WTC11 (cell line): ENCODE measurements around the gene CNDP1. TPM values are rescaled to one million over a fixed set of nuclear protein-coding genes. Genes with fewer than 3 reads are reported as not detected.

Source experiments
- ATAC-seq: fragments of 200-7000 bp; cut with Tn5 transposase; 2 replicates; pipeline ENCODE4 v1.10.0; 2021; ENCODE audit warnings: mild to moderate bottlenecking, moderate library complexity
- Bru-seq: library from RNA; stranded (reverse); fragments of 400-500 nt; gene quantifications from one replicate; lab custom pipeline; 2021; lab: Mats Ljungman, UMichigan
- CTCF ChIA-PET: fragments of 300-600 bp; sonication (Branson Sonifier 250); formaldehyde crosslinking; loops from one replicate; lab custom pipeline; 2021; ENCODE audit warnings: antibody characterized with exemption; lab: Charles Lee
- POLR2A ChIA-PET: fragments of 350-600 bp; sonication (Branson Sonifier 250); formaldehyde crosslinking; loops from one replicate; lab custom pipeline; 2021; ENCODE audit warnings: antibody characterized with exemption; lab: Charles Lee
- DNase-seq: peaks from one replicate; pipeline ENCODE4 v3.0.0; 2021; ENCODE audit warnings: low spot score
- H3K27ac Mint-ChIP-seq: 2 replicates; pipeline ENCODE4 v1.8.0; 2021; ENCODE audit warnings: mixed read lengths
- H3K27me3 Mint-ChIP-seq: 2 replicates; pipeline ENCODE4 v1.8.0; 2021; ENCODE audit warnings: low read depth, mild to moderate bottlenecking, moderate library complexity, mixed read lengths
- H3K36me3 Mint-ChIP-seq: 2 replicates; pipeline ENCODE4 v1.8.0; 2021; ENCODE audit warnings: mixed read lengths
- H3K4me1 Mint-ChIP-seq: 2 replicates; pipeline ENCODE4 v1.8.0; 2022; ENCODE audit warnings: mixed read lengths
- H3K4me3 Mint-ChIP-seq: 2 replicates; pipeline ENCODE4 v1.8.0; 2021; ENCODE audit warnings: mild to moderate bottlenecking, moderate library complexity, mixed read lengths
- H3K9me3 Mint-ChIP-seq: 2 replicates; pipeline ENCODE4 v1.8.0; 2021; ENCODE audit warnings: mixed read lengths
- CREM ChIP-seq: sonication (generic); formaldehyde crosslinking; IDR thresholded peaks from 2 replicates; pipeline ENCODE4 v1.8.1; 2022; ENCODE audit warnings: mild to moderate bottlenecking, missing genetic modification reagents, moderate library complexity
- FOXP1 ChIP-seq: sonication (generic); formaldehyde crosslinking; IDR thresholded peaks from 2 replicates; pipeline ENCODE4 v1.8.0; 2022; ENCODE audit warnings: missing genetic modification reagents, mild to moderate bottlenecking, moderate library complexity, borderline replicate concordance
- RELA ChIP-seq: sonication (generic); formaldehyde crosslinking; IDR thresholded peaks from 2 replicates; pipeline ENCODE4 v1.8.1; 2022; ENCODE audit warnings: missing genetic modification reagents, mild to moderate bottlenecking, borderline replicate concordance
- RORB ChIP-seq: fragments of 250-450 bp; sonication (Bioruptor Pico); IDR thresholded peaks from 2 replicates; pipeline ENCODE4 v1.9.0; 2021; ENCODE audit warnings: mild to moderate bottlenecking
- SMAD4 ChIP-seq: sonication (generic); formaldehyde crosslinking; IDR thresholded peaks from 2 replicates; pipeline ENCODE4 v1.8.0; 2022; ENCODE audit warnings: mild to moderate bottlenecking, missing genetic modification reagents
- TP53 ChIP-seq: sonication (generic); formaldehyde crosslinking; IDR thresholded peaks from 2 replicates; pipeline ENCODE4 v1.8.1; 2023; ENCODE audit warnings: mild to moderate bottlenecking, missing genetic modification reagents
- ZBTB21 ChIP-seq: sonication (generic); formaldehyde crosslinking; IDR thresholded peaks from 2 replicates; pipeline ENCODE4 v1.8.1; 2023; ENCODE audit warnings: mild to moderate bottlenecking, missing genetic modification reagents, borderline replicate concordance
- ZNF423 ChIP-seq: fragments of 250-450 bp; sonication (Bioruptor Pico); IDR thresholded peaks from 2 replicates; pipeline ENCODE4 v2.1.2; 2022; ENCODE audit warnings: mild to moderate bottlenecking, moderate library complexity
- long read RNA-seq, 3 experiments: library from RNA in 1 of 3; library from capped mRNA in 1 of 3; library from polyadenylated mRNA in 1 of 3; unstranded in 2 of 3; stranded (forward) in 1 of 3; transcript quantifications; one replicate each; pipeline ENCODE4 v2.0.0, GENCODE V29; 2021
- total RNA-seq: library from RNA; stranded (reverse); gene quantifications from 3 replicates; pipeline ENCODE4 v1.2.3, GENCODE V29; 2021
- TF ChIP-seq, protein P1 (sequence below): sonication (generic); formaldehyde crosslinking; IDR thresholded peaks from 2 replicates; pipeline ENCODE4 v1.8.1; 2023; ENCODE audit warnings: mild to moderate bottlenecking, missing genetic modification reagents, moderate library complexity
- TF ChIP-seq, protein P2 (sequence below): fragments of 250-450 bp; sonication (Bioruptor Pico); IDR thresholded peaks from 2 replicates; pipeline ENCODE4 v1.9.0; 2021; ENCODE audit warnings: mild to moderate bottlenecking, borderline replicate concordance
- TF ChIP-seq, protein P3 (sequence below): sonication (generic); formaldehyde crosslinking; IDR thresholded peaks from 2 replicates; pipeline ENCODE4 v1.8.0; 2022; ENCODE audit warnings: mild to moderate bottlenecking, missing genetic modification reagents

Gene CNDP1, protein sequence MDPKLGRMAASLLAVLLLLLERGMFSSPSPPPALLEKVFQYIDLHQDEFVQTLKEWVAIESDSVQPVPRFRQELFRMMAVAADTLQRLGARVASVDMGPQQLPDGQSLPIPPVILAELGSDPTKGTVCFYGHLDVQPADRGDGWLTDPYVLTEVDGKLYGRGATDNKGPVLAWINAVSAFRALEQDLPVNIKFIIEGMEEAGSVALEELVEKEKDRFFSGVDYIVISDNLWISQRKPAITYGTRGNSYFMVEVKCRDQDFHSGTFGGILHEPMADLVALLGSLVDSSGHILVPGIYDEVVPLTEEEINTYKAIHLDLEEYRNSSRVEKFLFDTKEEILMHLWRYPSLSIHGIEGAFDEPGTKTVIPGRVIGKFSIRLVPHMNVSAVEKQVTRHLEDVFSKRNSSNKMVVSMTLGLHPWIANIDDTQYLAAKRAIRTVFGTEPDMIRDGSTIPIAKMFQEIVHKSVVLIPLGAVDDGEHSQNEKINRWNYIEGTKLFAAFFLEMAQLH
- total RNA-seq (0.11 to 0.28 TPM (median 0.25 TPM) in 3 replicates), Bru-seq, nascent RNA (percentile 17 among the genes with signal in this experiment)
- long read RNA-seq, experiment 1: 0 reads
- long read RNA-seq, experiment 2, partial matches to known transcripts: 0 of 1 reads
- long read RNA-seq, experiment 2, other reads (novel, unspliced or antisense): 0 of 1 reads
- long read RNA-seq, experiment 3: 0 reads

DNA sequence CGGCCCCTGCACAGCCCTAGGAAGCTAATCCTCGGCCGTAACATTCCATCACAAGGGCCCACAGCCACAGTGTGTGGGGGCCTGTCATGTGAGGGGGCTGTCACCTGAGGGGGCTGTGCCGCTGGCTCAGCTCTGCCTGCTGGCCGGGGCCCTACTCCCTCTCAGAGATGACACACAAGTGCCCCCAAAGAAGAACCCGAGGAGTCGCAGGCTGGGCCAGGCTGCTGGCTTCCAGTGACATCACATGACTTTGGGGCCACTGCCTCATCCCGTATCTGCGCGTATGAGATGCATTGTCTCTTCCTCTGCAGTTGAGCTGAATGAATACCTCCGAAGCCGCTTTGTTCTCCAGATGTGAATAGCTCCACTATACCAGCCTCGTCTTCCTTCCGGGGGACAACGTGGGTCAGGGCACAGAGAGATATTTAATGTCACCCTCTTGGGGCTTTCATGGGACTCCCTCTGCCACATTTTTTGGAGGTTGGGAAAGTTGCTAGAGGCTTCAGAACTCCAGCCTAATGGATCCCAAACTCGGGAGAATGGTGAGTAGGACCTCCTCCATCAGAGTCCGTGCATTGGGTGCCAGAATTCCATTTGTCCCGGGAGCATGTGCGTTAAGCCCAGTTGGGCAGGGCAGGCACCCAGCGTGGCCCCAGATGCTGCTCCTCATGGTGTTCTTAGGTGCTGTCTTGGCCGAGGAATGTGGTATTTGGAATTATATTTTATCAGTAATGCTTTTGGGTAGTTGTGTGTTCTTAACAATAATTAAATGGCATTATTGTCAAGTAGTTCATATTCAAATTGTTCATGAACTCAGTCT is at the start of gene CNDP1:
CNDP1 (plus strand) TSS at position 351 of the 820 bp plus-strand sequence; CDS start at position 519, 168 bp downstream.
- H3K27ac Mint-ChIP-seq: no peak within 1 kb of the TSS
- ChIA-PET POLR2A (no interaction called here), CTCF (interaction anchor here (1.0 to 2.5 kb wide), 2 partner anchors 17 to 33 kb away, joined by 4 to 20 read pairs; no protein-coding TSS in a partner anchor)
- TF ChIP-seq ZNF423 (CRISPR knock-in tag): no peak
- TF ChIP-seq, protein P1, sequence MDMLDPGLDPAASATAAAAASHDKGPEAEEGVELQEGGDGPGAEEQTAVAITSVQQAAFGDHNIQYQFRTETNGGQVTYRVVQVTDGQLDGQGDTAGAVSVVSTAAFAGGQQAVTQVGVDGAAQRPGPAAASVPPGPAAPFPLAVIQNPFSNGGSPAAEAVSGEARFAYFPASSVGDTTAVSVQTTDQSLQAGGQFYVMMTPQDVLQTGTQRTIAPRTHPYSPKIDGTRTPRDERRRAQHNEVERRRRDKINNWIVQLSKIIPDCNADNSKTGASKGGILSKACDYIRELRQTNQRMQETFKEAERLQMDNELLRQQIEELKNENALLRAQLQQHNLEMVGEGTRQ (CRISPR knock-in tag): peak; percentile 64
- no peak for DNase-seq
- no peak within 1 kb of the TSS for H3K4me3 Mint-ChIP-seq
- H3K9me3 Mint-ChIP-seq: peaks cover 18% of the 10 kb centered on the region
- H3K27me3 Mint-ChIP-seq: no peaks in the 10 kb centered on the region
- peak; percentile 57 for ATAC-seq
- H3K4me1 Mint-ChIP-seq: 0 out of 2 replicates have a peak, but pooled peaks cover 4% of the 10 kb centered on the region
- no peaks in the 10 kb centered on the region for H3K36me3 Mint-ChIP-seq

DNA sequence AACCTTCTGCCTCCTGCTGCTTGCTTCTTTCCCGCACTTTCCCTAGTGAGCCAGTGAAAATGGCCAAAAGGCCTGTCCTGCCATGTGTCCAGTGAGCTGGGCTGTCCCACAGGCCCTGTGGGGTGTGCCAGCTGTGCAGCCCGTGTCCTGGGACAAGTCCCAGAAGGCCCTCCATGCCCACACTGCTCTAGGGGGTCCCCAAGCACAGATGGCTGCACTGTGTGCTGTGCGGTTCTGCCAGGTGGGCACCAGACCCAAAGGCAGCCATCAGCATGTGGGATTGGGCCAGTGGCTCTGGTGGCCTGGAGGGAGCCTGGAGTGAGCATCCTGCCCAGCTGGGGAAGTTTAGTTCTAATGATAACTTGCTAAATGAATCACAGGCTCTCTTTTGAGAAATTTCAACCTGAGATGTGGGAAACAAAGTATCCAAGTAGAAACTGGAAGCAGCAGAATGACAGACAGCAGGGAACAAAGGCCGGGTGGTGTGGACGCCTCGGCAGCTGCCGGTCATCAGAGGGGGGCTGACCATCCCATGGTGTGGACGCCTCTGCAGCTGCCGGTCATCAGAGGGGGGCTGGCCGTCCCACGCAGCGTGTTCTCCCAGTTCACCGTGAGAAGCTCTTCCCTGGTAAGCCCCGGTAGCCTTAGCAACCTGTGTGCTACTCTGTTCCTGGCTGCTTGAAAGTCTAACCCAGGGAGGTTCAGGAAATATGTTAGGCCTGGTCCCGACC is 48.0 kb upstream of the CNDP1 start:
- no peak for ATAC-seq
- Mint-ChIP-seq H3K27me3 (no peaks in the 10 kb centered on the region; the same call in 1 of the 2 replicates), H3K4me3 (no peak overlapping the region), H3K4me1 (peaks cover 6% of the 10 kb centered on the region; the same call in 1 of the 2 replicates), H3K36me3 (no peaks in the 10 kb centered on the region), H3K9me3 (no peaks in the 10 kb centered on the region), H3K27ac (no peak overlapping the region)
- ChIA-PET CTCF (no interaction called here), POLR2A (no interaction called here)
- TF ChIP-seq, protein P2, sequence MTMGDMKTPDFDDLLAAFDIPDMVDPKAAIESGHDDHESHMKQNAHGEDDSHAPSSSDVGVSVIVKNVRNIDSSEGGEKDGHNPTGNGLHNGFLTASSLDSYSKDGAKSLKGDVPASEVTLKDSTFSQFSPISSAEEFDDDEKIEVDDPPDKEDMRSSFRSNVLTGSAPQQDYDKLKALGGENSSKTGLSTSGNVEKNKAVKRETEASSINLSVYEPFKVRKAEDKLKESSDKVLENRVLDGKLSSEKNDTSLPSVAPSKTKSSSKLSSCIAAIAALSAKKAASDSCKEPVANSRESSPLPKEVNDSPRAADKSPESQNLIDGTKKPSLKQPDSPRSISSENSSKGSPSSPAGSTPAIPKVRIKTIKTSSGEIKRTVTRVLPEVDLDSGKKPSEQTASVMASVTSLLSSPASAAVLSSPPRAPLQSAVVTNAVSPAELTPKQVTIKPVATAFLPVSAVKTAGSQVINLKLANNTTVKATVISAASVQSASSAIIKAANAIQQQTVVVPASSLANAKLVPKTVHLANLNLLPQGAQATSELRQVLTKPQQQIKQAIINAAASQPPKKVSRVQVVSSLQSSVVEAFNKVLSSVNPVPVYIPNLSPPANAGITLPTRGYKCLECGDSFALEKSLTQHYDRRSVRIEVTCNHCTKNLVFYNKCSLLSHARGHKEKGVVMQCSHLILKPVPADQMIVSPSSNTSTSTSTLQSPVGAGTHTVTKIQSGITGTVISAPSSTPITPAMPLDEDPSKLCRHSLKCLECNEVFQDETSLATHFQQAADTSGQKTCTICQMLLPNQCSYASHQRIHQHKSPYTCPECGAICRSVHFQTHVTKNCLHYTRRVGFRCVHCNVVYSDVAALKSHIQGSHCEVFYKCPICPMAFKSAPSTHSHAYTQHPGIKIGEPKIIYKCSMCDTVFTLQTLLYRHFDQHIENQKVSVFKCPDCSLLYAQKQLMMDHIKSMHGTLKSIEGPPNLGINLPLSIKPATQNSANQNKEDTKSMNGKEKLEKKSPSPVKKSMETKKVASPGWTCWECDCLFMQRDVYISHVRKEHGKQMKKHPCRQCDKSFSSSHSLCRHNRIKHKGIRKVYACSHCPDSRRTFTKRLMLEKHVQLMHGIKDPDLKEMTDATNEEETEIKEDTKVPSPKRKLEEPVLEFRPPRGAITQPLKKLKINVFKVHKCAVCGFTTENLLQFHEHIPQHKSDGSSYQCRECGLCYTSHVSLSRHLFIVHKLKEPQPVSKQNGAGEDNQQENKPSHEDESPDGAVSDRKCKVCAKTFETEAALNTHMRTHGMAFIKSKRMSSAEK: no peak
- no peak for TF ChIP-seq TP53
- no peak for TF ChIP-seq FOXP1 (CRISPR knock-in tag)
- no peak for TF ChIP-seq CREM (CRISPR knock-in tag)
- no peak for TF ChIP-seq ZBTB21 (CRISPR knock-in tag)
- TF ChIP-seq RORB (CRISPR knock-in tag): no peak
- no peak for TF ChIP-seq RELA
- no peak for DNase-seq

DNA sequence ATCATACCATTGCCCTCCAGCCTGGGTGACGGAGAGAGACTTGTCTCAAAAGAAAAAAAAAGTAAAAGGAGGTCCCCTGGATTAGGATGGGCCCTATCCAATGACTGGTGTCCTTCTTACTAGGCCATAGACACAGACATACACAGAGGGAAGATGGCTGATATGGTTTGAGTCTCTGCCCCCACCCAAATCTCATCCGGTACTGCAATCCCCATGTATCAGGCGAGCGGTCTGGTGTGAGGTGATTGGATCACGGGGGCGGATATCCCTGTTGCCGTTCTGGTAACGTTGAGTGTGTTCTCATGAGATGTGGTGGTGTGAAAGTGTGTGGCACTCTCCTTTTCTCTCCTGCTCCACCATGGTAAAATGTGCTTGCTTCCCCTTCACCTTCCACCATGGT is 45.9 kb upstream of the CNDP1 start:
- TF ChIP-seq, protein P3, sequence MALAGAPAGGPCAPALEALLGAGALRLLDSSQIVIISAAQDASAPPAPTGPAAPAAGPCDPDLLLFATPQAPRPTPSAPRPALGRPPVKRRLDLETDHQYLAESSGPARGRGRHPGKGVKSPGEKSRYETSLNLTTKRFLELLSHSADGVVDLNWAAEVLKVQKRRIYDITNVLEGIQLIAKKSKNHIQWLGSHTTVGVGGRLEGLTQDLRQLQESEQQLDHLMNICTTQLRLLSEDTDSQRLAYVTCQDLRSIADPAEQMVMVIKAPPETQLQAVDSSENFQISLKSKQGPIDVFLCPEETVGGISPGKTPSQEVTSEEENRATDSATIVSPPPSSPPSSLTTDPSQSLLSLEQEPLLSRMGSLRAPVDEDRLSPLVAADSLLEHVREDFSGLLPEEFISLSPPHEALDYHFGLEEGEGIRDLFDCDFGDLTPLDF: no peak
- TF ChIP-seq SMAD4: no peak
- ATAC-seq (no peak), DNase-seq (no peak)
- H3K27ac Mint-ChIP-seq: no peak overlapping the region
- H3K9me3 Mint-ChIP-seq: peaks cover 12% of the 10 kb centered on the region
- no peaks in the 10 kb centered on the region; the same call in 1 of the 2 replicates for H3K27me3 Mint-ChIP-seq
- CTCF ChIA-PET: no interaction called here
- H3K4me1 Mint-ChIP-seq: peaks cover 6% of the 10 kb centered on the region; the same call in 1 of the 2 replicates
- POLR2A ChIA-PET: no interaction called here
- no peak overlapping the region for H3K4me3 Mint-ChIP-seq
- H3K36me3 Mint-ChIP-seq: no peaks in the 10 kb centered on the region; the same call in 1 of the 2 replicates
